ENCODE data around the gene IGFBP7.

IGFBP7 gene

DNA sequence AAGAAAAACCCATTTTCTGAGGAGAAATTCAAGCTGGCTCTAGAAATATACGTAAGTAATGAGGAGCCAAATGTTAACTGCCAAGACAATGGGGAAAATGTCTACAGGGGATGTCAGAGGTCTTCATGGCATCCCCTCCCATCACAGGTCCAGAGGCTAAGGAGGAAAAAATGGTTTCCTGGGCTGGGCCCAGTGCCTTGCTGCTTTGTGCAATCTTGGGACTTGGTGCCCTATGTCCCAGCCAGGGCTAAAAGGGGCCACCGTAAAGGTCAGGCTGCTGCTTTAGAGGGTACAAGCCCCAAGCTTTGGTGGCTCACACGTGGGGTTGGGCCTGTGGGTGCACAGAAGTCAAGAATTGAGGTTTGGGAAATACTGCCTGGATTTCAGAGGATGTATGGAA, 17.2 kb upstream of the IGFBP7 start:
- DNase-seq: no peak

DNA sequence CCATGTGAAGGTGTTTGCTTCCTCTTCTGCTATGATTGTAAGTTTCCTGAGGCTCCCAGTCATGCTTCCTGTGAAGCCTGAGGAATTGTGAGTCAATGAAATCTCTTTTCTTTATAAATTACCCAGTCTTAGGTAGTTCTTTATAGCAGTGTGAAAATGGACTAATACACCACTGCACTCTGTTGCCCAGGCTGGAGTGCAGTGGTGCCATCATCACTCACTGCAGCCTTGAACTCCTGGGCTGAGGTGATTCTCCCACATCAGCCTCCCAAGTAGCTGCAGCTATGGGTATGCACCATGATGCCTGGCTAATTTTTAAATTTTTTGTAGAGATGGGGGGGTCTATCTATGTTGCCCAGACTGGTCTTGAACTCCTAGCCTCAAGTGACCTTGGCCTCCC, 15.8 kb upstream of the IGFBP7 start:
- no peak for DNase-seq

DNA sequence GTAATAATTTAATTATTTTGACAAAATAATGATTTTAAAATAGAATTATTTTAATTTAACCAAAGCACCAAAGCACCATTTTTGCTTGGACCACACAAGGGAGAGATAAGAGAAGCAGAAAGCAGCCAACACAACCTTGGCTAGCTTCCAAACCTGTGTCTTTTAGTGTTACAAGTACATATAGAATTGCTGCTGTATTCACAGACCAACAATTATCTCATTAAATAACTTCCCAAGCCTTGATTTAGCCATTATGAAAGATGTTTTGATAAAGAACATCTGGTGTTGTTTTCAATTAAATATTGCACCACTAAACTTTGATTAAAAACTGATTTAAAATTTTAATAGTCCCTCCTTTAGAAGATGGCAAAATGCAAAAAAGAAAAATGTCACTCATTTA, 14.0 kb upstream of the IGFBP7 start:
- no peak for DNase-seq

DNA sequence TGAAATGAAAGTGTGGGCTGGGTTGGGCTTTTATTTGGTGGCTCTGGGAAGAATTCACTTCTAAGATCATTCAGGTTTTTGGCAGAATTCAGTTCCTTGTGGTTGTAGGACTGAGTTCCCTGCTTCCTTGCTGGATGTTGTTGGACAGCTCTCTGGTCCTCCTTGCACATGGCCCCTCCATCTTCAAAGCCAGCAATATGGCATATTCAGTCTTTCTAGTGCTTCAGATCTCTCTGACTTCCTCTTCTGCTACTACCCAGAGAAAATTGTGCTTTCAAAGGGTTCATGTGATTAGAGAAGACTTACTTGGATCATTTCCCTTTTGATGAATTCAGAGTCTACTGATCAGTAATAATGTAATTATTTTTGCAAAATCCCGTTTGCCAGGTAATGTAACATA, 12.8 kb upstream of the IGFBP7 start:
- no peak for DNase-seq

DNA sequence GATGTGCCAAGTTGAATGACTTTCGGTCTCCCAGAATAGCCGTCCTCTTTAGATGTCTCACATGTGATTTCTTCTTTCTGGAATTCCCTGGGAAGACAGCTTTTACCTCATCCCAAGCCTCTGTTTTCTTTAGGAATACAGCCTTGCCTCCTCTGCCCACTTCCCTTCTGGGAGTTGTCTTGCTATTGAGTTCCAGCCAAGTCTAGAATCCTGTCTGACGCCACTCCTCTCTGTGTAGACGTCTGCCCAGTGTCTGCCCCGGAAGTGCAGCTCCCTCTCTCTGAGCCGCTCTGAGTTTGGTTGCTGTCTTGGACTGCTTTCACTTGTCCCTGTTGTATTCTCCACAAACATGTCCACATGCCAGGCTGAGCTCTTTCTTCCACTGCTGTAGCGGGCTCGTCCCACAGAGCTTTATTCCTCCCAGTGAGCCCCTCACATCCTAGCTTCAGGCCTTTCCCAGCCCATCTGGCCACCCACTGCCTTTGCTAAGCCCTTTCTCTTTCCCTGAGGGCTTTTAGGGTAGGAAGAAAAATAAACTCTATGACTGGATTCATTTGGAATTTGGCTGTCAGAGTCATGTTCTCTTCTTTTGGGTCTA, 9.0 kb upstream of the IGFBP7 start:
- DNase-seq: no peak

DNA sequence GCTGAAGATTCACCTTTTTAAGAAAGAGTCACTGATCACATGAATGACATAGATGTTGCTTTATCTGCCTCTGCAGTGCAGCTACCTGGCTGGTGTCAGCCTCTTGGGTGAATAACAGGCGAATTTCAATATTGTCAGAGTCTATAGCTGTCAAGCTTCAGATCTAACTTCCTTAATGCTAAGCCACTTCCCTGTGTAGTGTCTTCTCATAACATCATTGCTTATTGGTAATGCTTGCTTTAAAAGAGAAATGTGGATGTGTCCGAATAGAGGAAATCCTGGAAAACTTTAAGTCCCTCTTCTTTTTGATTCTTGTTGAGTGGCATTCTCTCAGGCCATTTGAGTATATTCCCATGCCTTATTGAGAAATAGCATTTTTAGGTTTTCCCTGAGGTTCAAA, 7.3 kb upstream of the IGFBP7 start:
- DNase-seq: no peak

DNA sequence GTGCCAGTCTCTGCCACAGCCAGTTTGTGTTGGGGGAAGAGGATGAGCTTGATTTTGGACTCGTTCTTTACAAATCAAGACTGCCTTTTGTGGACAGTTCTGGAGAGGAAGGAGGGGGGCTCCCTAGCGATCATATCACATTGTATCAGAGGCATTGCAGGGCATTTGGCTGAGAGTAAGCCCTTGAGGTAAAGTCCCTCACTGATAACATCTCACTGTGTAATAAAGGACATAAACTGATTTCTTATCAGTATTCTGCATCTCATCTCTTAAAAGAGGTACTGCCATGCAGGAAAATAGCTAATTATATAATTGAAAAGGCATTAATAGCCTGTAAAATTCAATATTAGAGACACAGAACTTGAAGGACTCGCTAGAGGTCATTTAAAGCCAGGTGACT, 6.1 kb upstream of the IGFBP7 start:
- no peak for DNase-seq

DNA sequence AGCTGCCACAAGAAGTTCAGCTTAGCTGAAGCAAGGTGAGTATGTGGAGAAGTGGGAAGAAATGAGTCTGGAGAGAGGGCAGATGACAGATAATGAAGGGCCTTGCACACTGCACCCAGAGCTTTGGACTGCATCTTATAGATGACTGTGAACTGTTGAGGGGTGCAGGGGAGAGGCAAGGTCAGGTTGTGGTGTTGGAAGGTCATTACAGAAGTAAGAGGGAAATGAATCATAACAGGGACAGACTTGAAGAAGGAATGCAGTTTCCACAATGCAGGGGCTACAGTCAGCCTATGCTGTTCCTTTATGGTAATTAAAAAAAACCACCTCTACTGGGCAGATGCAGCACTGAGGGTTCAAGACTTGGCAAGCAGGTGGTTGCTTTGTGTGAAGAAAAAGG, 4.8 kb upstream of the IGFBP7 start:
- no peak for DNase-seq

DNA sequence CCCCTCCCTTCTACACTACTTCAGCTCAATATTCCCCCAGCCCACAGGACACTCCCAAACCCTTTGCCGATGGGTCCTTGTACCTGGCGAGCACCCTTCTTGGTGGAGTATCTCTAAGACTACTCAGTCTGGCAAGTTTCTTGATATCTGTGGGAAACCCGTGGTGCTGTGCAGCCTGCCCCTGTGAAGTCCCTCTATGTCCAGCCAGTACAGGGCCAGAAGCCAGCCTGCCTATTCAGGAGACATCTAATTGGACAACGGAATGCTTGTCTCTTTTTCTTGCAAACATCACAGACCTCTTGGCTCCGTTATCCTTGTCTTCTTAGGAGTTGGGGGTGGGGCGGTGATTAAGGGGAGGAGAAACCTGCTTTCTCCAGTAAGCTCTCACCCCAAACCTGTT, 3.7 kb upstream of the IGFBP7 start:
- no peak for DNase-seq

DNA sequence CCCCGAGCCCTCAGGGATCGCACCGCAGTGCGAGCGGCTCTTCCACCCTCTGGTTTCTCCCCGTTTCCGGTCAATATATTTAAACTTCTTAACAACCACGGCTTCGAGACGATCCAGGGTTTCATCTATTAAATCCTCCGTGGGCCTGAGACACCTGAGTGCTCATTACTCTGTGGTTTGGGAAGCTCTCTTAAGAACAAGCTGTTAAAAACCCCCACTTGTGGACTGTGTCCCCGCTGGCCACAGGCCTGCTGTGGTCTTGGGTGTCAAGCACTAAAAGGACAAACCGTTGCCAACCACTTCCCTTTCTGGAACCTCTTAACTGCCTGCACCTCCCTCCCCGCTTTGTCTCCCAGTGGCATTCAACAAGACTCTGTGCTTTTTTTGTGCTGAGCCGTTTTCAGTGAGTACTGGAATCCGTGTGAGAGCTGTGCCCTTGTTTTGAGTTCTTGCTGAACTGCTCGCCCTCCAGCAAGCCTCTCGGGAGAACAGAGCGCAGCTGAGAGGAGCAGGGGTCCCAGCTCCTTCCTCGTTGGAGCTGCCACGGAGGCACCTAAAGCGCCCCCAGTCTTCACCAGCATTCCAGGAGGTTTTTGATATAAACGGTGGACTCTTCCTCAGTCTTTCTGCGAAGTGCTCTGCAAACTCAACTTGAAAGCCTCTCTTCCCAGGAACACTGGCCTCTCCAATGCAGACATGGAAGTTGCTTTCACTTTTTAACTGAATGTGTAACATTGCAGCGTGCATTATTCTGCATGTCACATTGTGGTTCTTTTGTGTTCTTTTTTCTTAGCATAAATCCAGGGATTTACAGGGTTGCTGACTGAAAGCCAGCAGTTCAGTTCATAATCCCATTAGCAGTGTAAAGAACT, 691 bp upstream of the IGFBP7 start:
- DNase-seq: no peak

DNA sequence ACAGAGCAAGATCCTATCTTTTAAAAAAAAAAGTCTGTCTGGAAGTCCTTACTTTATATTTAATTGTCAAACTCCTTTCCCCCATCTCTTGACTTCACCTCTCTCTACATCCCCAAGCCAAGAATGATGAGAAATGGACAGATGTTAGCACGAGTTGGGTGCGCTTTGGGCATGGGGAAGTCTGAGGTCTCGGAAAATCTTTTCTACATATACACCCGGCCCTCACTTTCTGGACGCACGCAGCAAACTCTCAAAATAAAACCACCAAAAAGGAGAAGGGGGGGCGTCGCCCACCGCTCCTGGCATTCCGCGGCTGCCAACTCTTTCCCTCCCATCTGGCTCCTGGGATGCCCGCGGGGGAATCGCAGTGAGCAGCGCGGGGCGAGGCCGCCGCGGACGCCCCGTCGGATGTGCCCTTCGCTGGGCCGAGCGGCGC, 756 bp downstream of the IGFBP7 start:
- DNase-seq: no peak

DNA sequence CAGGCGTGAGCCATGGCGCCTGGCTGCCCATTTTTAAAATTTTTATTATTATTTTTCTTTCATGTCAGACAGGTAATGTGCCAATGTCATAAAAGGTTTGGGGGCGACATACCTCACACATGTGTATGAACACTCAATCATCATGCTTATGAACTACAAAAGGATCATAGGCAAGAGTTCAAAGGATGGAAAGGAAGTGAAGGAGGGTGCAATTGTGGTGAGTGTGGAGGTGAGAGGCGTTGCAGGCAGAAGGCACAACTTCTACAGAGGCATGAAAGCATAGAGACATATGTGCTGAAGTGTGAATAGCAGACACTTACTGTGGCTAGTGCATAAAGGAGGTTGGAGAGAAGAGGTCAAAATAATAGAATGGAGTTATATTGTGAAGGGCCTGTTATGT, 4.0 kb downstream of the IGFBP7 start:
- no peak for DNase-seq

DNA sequence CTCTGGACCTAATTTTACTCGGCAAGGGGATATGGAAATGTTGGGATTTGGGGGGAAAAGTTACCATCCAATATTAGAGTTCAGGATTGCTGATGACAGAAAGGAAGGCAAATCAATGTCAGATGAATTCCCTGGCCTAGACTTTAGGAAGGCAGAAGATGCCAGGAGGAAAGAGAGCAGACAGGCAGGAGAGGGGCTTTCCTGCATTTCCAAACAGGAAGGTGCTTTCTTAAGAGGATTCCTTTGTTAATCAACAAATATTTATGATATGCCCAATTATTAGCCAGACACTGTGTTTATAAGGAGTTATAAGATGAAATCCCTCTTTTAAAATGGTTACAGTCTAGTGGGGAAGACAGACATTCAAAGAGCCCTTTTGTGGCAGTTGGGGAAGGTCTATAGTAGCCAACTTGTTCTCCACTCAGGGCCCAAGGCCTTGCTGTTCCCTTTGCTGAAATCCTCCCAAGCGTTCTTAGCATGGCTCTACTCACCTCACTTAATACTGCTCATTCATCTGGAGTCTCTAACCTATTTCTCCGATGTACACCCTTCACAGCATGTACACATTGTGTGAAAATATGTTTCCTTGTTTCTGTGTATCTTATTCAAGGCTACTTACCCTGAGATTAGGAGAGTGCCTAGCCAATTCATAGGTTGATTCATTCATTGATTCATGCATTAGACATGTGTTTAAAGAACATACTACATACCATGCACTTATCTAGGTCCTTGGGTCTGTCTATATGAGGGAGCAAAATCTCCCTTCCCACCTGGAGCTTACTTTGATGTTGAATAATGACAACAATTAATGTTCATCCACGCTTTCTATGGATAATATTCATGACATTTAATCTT, 5.3 kb downstream of the IGFBP7 start:
- DNase-seq: no peak

DNA sequence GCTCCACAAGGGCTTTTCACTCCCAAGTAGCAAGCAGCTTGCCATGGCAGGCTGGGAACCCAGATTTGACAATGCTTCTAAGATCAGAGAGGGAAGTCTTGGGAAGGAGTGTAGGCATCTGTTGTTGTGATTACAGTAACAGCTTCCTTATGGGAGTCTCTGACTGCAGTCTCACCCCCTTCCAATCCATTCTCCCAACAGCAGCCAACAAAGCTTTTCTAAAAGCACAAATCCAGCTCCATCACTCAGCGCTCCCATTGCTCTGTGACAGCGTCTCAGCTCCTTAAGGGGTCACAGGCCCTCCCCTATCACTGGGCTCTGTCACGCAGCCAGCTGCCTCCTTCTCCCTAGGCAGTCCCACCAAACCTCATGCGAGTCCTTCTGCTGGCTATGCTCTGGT, 7.1 kb downstream of the IGFBP7 start:
- DNase-seq: no peak

DNA sequence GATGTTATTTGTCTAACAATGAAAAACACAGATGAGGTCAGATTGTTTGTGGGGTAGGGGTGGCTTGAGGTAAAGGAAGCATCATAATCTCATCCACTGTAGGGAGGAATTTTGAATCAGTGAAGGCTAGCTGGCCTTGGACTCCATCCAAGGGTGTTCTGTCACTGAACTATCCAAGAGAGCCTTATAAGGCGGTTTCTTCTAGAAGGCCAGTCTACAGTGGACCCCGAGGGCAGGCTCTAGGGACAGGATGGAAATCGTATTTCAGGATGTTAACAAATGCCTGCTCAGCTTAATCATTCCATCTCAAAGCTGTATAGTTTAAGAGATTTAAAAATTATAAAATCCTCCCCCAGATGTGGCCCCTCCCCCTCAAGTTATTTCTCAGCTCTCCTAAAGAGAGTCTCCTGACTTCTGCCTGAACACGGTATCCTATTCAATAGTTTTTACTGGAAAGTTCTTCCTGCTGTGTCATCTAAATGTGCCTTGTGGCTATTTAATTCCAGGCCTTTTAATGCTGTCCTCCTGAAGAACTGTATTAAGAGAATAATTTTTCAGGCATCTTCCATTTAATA, 8.0 kb downstream of the IGFBP7 start:
- DNase-seq: no peak

DNA sequence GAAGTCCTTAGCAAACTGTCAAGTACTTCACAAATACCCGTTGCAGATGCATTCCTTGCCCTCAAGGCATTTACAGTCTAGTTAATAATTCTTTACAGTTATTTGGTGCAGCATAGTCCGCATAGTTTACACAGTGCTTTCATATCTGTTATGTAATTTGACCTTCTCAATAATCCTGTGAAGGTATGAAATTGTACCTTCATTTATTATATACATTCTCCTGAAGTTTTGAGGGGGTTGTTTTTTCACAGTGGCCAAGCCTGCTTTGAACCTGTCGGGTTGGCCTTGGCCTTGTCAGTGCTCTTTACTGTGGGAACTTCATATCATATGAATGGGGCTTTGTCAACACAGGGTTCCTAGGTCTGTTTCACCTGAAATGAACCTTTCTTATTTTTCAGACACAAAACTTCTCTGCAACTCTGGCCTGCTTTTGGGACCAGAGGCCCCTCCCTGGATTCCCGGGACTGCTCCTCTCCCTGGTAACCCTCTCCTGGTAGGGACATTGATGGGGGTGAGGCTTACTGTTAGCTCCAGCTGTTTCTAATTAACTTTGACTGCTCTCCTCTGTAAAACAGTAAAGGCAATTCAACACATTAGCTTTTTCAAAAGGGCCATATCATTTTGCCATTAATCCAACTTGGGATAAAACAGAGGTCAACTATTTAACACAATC, 9.1 kb downstream of the IGFBP7 start:
- no peak for DNase-seq

DNA sequence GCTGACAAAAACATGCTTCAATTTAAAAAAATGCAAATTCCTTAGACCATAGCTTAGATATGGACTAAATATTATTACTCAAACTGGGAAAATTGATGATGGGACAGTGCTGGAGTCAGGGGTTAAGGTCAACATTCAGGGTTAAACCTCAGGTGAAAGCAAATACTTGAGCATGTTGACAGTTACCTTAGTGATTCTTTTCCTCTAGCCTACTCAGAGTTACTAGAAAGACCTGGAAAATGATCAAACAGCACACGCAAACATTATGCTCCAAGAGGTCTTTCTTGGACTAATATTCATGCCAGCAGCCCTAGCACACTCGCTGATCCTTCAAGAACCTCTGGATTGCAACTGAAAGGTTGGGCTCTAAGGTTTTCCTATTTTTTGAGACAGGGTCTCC, 10.8 kb downstream of the IGFBP7 start:
- no peak for DNase-seq

DNA sequence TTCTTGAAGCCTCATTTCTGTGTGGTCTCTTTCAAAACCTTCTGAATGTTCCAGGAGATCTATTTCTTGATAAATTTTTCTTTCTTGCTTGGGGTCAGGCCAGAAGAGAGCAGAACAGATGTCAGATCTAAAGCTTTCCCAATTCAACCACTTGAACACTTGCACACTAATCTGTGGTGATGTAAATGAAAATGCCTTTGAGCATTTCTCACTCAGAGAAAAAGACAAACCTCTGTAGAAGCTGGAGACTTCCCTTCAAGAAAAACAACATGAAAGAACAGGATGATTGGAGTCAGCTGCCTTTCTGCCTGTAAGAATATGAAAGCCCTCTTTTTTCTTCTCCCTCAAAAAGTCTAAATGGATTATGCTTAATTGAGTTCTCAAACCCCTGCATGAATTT, 11.2 kb downstream of the IGFBP7 start:
- DNase-seq: no peak

DNA sequence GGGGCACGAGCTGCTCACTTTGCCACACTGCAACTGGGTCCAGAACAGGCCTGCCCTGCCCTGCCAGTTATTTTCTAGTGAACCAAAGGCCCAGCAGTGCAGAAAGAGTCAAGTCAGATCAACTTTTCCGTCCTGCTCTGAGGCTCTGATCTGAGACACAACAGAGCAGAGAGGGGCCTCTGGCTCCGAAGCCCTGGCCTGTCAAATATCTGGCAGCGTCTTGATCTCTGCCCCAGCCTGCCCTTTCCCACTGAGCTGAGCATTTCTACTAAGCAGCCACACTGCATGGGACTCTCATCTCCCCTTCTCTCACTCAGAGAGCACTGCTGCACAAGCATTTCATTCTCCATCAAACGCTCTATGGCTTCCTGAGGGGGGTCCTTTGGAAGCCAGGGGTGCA, 11.8 kb downstream of the IGFBP7 start:
- DNase-seq: no peak

DNA sequence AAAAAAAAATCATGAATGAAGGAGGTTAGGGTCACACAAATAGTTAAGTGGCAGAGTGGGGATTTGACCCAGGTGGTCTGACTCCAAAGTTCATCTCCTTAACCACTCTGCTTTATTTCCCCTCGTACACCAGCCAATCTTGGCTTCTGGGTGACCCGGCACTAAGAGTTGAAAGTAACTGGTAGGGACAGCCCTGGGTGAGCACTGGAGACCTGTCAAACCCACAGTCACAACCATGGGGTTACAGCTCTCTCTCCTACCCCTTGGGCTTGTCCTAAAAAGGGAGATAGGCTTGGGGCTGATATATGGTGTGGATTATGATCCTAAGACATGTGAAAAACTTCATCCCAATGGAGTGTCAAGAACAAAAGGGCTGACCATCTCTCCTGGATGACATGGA, 12.5 kb downstream of the IGFBP7 start:
- DNase-seq: no peak

DNA sequence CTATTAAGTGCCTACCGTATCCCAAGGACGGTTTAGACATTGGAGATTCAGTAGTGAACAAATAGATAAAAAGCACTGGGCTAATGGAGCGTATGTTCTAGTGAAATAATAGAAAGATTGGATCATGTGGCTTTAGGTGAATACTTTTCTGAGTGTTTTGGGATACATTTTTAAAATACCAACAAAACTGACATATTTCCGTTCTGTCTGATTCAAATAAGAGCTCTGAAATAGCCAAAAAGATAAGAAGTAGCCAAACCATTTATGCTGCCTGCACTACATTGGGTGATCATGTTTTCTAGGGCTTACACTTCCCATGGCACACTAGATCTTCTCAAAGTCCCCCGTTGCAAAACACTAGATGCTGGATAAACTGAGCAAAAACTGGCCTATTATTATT, 14.2 kb downstream of the IGFBP7 start:
- DNase-seq: no peak

DNA sequence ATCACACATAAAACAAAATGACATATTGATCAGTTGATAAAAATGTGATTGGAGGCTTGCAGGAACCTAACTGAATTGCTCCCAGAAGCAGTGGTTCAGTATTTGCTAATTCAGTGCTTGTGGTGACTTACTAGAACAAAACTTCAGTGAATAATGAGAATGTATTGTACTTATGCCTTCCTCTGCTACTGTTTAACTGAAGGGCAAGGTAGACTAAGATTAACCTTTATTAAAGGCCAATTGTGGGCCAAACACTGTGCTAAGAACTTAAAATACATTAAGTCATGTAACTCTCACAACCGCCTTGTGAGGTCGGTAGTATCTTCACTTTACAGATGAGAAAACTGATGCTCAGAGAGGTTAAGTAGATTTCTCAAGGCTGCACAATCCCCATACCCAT, 14.9 kb downstream of the IGFBP7 start:
- DNase-seq: no peak

DNA sequence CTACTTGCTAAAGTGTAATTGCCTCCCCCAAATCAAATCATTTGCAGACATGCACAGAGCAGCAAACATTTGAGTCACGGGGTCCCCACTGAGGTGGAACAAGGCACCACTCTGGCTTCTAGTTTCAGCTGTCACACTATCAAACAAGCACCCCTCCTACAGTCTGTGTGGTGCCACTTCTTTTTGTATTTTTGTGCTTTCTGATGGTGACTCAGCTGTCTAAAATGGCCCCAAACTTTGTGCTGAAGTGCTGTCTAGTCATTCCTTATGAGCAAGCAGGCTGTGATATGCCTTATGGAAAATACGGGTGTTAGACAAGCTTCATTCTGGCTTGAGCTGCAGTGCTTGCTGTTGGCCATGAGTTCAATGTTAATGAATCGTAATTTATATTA, 15.4 kb downstream of the IGFBP7 start:
- DNase-seq: no peak
